Measurements from ENCODE around the gene BID. TPM values are rescaled to one million over a fixed set of nuclear protein-coding genes. Genes with fewer than 3 reads are reported as not detected.

Gene BID
- total and polyA plus RNA-seq, 2 of the 8 experiments (the other 6 are each of a cell fraction or from before 2014, with no cell fraction given) = 39.3 to 114 TPM

- CTCF ChIA-PET (ENCODE audit: partially characterized antibody) = interaction anchor here (0.6 to 11.3 kb wide), 3 partner anchors 18 to 225 kb away, joined by 3 to 115 read pairs (median 9); no protein-coding TSS in a partner anchor
- TF ChIP-seq RFX5 (IDR thresholded peaks at IDR 0.05; ENCODE audit: borderline replicate concordance, low read depth, low read length) (no peak), CTBP2 (IDR thresholded peaks at IDR 0.05; ENCODE audit: borderline replicate concordance, insufficient read depth, insufficient read length, low read length) (no peak), HDAC2 (IDR thresholded peaks at IDR 0.05; ENCODE audit: borderline replicate concordance in 1 of 2, low read depth in 2 of 2, low read length in 2 of 2) (no peak), SIRT6 (IDR thresholded peaks at IDR 0.05; ENCODE audit: low read length) (no peak), NANOG (IDR thresholded peaks at IDR 0.05; ENCODE audit: insufficient read depth, low read depth, low read length, poor library complexity, severe bottlenecking) (no peak), POU5F1 (IDR thresholded peaks at IDR 0.05; ENCODE audit: low read depth, low read length) (no peak), SIX5 (IDR thresholded peaks at IDR 0.05; ENCODE audit: low read depth, low read length) (no peak), SP2 (IDR thresholded peaks at IDR 0.05; ENCODE audit: low read length) (no peak), BCL11A (IDR thresholded peaks at IDR 0.05; ENCODE audit: low read depth in 2 of 2, low read length in 2 of 2) (no peak), FOSL1 (IDR thresholded peaks at IDR 0.05; ENCODE audit: insufficient read depth, low read depth, low read length) (no peak), RXRA (IDR thresholded peaks at IDR 0.05; ENCODE audit: insufficient read depth, low read depth, low read length) (no peak), SUZ12 (IDR thresholded peaks at IDR 0.05; ENCODE audit: low read length) (no peak), BACH1 (IDR thresholded peaks at IDR 0.05; ENCODE audit: low read length) (no peak), CREB1 (IDR thresholded peaks at IDR 0.05) (no peak), SAP30 (IDR thresholded peaks at IDR 0.05; ENCODE audit: insufficient read depth, insufficient replicate concordance, low read length) (no peak)
Observed at GRCh38 chr22:17806437-17806836, 32.2 kb upstream of the BID start.

More at GRCh38 chr22:17806437-17806836, 32.2 kb upstream of the BID start:
- no peak overlapping the region for H3K27ac ChIP-seq (ENCODE audit: low read depth, low read length)
- H3K23ac ChIP-seq (ENCODE audit: insufficient read length) = no peak overlapping the region
- no peak overlapping the region for H3K14ac ChIP-seq (ENCODE audit: insufficient read length)
- no peak overlapping the region for H2AFZ ChIP-seq (ENCODE audit: low read length)
- 80% methylated on average over 2 of the region's 2 CpGs; no CpG with 5 or more reads in 1 of the 2 experiments for WGBS, 2 experiments (ENCODE audit: extremely low coverage in 1 of 2, insufficient coverage in 1 of 2, insufficient read length in 1 of 2, insufficient replicate concordance in 2 of 2, low coverage in 1 of 2, low lambda C conversion rate in 2 of 2, missing lambda C conversion rate in 1 of 2)
- peaks cover 0 to 3% (median 0%) of the 10 kb centered on the region in 4 experiments; a peak in 3 of 7 replicates for H3K4me1 ChIP-seq (replicated peaks in 1 of 4; ENCODE audit: control insufficient read depth in 3 of 4, insufficient read depth in 4 of 4, low read length in 3 of 4)
- H3K4me2 ChIP-seq (ENCODE audit: insufficient read depth in 1 of 2, low read depth in 2 of 2, low read length in 2 of 2) = no peak overlapping the region
- H3K4ac ChIP-seq (replicated peaks; ENCODE audit: insufficient read length, low read depth, low read length) = no peak overlapping the region
- no peak overlapping the region for H3K9ac ChIP-seq (replicated peaks in 1 of 4; ENCODE audit: extremely low read depth in 1 of 4, low read depth in 3 of 4, low read length in 3 of 4)
- H3K56ac ChIP-seq (replicated peaks; ENCODE audit: insufficient read length, low read depth, low read length) = no peak overlapping the region
- H2BK20ac ChIP-seq (ENCODE audit: low read length) = no peak overlapping the region
- POLR2A ChIA-PET (ENCODE audit: partially characterized antibody) = no interaction called here
- no peak overlapping the region for H4K5ac ChIP-seq (ENCODE audit: insufficient read length, low read depth, low read length)
- H4K20me1 ChIP-seq (replicated peaks in 1 of 2; ENCODE audit: control insufficient read depth in 1 of 2, insufficient read depth in 2 of 2, low read length in 2 of 2) = peaks cover 0 to 2% of the 10 kb centered on the region in 2 experiments
- no peaks in the 10 kb centered on the region for H3K79me1 ChIP-seq (ENCODE audit: low read depth, low read length)
- no peak overlapping the region for H4K8ac ChIP-seq (ENCODE audit: extremely low read depth, insufficient read depth, low read length)
- no peaks in the 10 kb centered on the region for H3K23me2 ChIP-seq (ENCODE audit: low read depth, low read length)
- no peaks in the 10 kb centered on the region for H3K79me2 ChIP-seq (ENCODE audit: control insufficient read depth in 1 of 2, insufficient read depth in 2 of 2, low read length in 2 of 2)
- H2BK120ac ChIP-seq (replicated peaks; ENCODE audit: low read depth, low read length) = no peak overlapping the region
- no peak for FAIRE-seq
- H3K36me3 ChIP-seq (ENCODE audit: control insufficient read depth in 2 of 4, insufficient read depth in 4 of 4, low read length in 3 of 4) = peaks cover 0 to 4% (median 0%) of the 10 kb centered on the region in 4 experiments; a peak in 3 of 8 replicates
- no peak overlapping the region for H2BK5ac ChIP-seq (ENCODE audit: low read depth, low read length)
- no peak overlapping the region for H2BK15ac ChIP-seq (ENCODE audit: low read length)
- no peak for DNase-seq (ENCODE audit: low read depth in 1 of 2, low spot score in 2 of 2)
- no peaks in the 10 kb centered on the region for H3K27me3 ChIP-seq (replicated peaks in 1 of 4; ENCODE audit: control insufficient read depth in 3 of 4, extremely low read depth in 1 of 4, insufficient read depth in 3 of 4, low read length in 3 of 4)
- H3K9me3 ChIP-seq (ENCODE audit: insufficient read depth in 2 of 2, low read depth in 1 of 2, low read length in 1 of 2) = no peaks in the 10 kb centered on the region
- H2BK12ac ChIP-seq (ENCODE audit: low read depth, low read length) = no peak overlapping the region
- no peak overlapping the region for H3K4me3 ChIP-seq (ENCODE audit: extremely low read depth in 1 of 4, insufficient read depth in 2 of 4, low read depth in 3 of 4, low read length in 4 of 4)
- H2AK5ac ChIP-seq (ENCODE audit: low read depth, low read length) = no peak overlapping the region
- H3K18ac ChIP-seq (ENCODE audit: extremely low read depth, low read length) = no peak overlapping the region
- H4K91ac ChIP-seq (replicated peaks; ENCODE audit: insufficient read length, low read length) = no peak overlapping the region
